ENCODE measurements around the gene AAK1. TPM values are rescaled to one million over a fixed set of nuclear protein-coding genes. Genes with fewer than 3 reads are reported as not detected.

AAK1 gene
- polyA plus RNA-seq, 1 donor (not counting 4 experiments of a cell fraction or from before 2014, with no cell fraction given), result 12.3 TPM

DNA sequence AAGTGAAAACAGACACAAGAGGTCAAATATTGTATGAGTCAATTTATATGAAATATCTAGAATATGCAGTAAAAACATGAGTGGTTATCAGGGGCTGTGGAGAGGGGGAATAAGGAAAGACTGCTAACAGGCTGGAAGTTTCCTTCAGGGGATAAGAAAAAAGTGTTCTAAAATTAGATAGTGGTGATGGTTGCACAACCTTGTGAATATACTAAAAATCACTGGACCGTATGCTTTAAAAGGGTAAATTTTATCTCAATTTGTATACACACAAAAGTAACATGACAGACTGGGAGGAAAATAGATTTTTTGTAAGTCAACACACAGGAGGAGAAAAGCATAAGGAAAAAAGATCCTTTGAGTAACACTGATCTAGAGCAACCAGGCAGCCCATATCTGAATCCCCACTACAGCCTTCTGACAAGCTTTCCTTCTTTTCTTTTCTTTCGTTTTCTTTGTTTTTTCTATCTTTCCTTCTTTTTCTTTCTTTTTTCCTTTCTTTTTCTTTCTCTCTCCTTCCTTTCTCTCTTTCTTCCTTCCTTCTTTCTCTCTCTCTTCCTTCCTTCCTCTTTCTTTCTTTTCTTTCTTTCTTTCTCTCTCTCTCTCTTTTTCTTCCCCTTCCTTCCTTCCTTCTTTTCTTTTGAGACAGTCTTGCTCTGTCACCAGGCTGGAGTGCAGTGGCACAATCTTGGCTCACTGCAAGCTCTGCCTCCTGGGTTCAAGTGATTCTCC is 95.4 kb downstream of the AAK1 start:
- no peak for FAIRE-seq

DNA sequence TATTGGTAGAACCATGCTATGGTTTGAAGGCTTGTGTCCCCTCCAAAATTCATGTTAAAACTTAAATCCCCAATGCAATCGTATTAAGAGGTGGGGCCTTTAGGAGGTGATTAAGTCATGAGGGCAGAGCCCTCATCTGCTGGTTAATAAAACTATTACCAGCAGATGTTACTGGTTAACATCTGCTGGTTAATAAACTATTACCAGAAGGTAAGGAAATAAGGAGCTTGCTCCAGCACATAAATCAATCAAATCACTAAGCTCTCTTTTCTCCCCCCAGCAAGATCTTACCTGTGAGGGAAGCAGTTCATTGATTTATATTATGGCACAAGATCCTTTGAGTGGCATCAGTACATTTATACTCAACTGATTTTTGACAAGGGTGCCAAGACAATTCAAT is 96.9 kb downstream of the AAK1 start:
- no peaks in the 10 kb centered on the region for H3K9me1 ChIP-seq (ENCODE audit: control insufficient read depth, extremely low read depth, insufficient read depth, low read length)
- no peaks in the 10 kb centered on the region for H3K9me3 ChIP-seq (ENCODE audit: control insufficient read depth, low read depth, low read length)
- H2AFZ ChIP-seq (ENCODE audit: control insufficient read depth, low read length), result no peak overlapping the region
- no peaks in the 10 kb centered on the region for H3K27me3 ChIP-seq (ENCODE audit: control insufficient read depth, extremely low read depth, insufficient read depth, low read length)
- TF ChIP-seq, protein P1, sequence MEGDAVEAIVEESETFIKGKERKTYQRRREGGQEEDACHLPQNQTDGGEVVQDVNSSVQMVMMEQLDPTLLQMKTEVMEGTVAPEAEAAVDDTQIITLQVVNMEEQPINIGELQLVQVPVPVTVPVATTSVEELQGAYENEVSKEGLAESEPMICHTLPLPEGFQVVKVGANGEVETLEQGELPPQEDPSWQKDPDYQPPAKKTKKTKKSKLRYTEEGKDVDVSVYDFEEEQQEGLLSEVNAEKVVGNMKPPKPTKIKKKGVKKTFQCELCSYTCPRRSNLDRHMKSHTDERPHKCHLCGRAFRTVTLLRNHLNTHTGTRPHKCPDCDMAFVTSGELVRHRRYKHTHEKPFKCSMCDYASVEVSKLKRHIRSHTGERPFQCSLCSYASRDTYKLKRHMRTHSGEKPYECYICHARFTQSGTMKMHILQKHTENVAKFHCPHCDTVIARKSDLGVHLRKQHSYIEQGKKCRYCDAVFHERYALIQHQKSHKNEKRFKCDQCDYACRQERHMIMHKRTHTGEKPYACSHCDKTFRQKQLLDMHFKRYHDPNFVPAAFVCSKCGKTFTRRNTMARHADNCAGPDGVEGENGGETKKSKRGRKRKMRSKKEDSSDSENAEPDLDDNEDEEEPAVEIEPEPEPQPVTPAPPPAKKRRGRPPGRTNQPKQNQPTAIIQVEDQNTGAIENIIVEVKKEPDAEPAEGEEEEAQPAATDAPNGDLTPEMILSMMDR (optimal IDR thresholded peaks at IDR 0.05 in 1 of 3, IDR thresholded peaks at IDR 0.05 in 1 of 3, conservative IDR thresholded peaks at IDR 0.05 in 1 of 3; ENCODE audit: extremely low read depth in 1 of 3, insufficient read depth in 2 of 3, low read length in 3 of 3), result no peak
- peaks cover 4 to 7% of the 10 kb centered on the region in 2 experiments for H3K36me3 ChIP-seq (ENCODE audit: control insufficient read depth in 2 of 2, extremely low read depth in 1 of 2, insufficient read depth in 2 of 2, low read length in 2 of 2)
- H4K20me1 ChIP-seq (ENCODE audit: control insufficient read depth, extremely low read depth, insufficient read depth, low read length), result no peaks in the 10 kb centered on the region
- H3K27ac ChIP-seq (ENCODE audit: control insufficient read depth, insufficient read depth, low read length), result no peak overlapping the region
- dilution Hi-C loops (cut with MboI; ENCODE audit: extremely low pct_ligation_motif_present, low sequenced_read_pairs), result no loop called here
- DNase-seq (ENCODE audit: low read depth, low spot score), result no peak
- H3K4me1 ChIP-seq (ENCODE audit: control insufficient read depth, extremely low read depth, insufficient read depth, low read length), result peaks cover 14% of the 10 kb centered on the region
- no peak for FAIRE-seq
- H3K79me2 ChIP-seq (ENCODE audit: control insufficient read depth, insufficient read depth, low read length), result peaks cover 8% of the 10 kb centered on the region
- H3K4me3 ChIP-seq (ENCODE audit: control insufficient read depth in 2 of 3, extremely low read depth in 1 of 3, insufficient read depth in 2 of 3, low read depth in 1 of 3, low read length in 3 of 3), result no peak overlapping the region
- no peak overlapping the region for H3K9ac ChIP-seq (ENCODE audit: control insufficient read depth, extremely low read depth, insufficient read depth, low read length)
- no peak overlapping the region for H3K4me2 ChIP-seq (ENCODE audit: control insufficient read depth, extremely low read depth, insufficient read depth, low read depth, low read length)

More for the DNA sequence above, 95.4 kb downstream of the AAK1 start:
- Histone ChIP-seq H4K20me1 (ENCODE audit: control insufficient read depth, extremely low read depth, insufficient read depth, low read length) (no peaks in the 10 kb centered on the region), H3K36me3 (ENCODE audit: control insufficient read depth in 2 of 2, extremely low read depth in 1 of 2, insufficient read depth in 2 of 2, low read length in 2 of 2) (peaks cover 2 to 7% of the 10 kb centered on the region in 2 experiments), H3K9me3 (ENCODE audit: control insufficient read depth, low read depth, low read length) (no peaks in the 10 kb centered on the region), H3K79me2 (ENCODE audit: control insufficient read depth, insufficient read depth, low read length) (peaks cover 8% of the 10 kb centered on the region), H3K9me1 (ENCODE audit: control insufficient read depth, extremely low read depth, insufficient read depth, low read length) (no peaks in the 10 kb centered on the region), H3K4me2 (ENCODE audit: control insufficient read depth, extremely low read depth, insufficient read depth, low read depth, low read length) (no peak overlapping the region), H3K27ac (ENCODE audit: control insufficient read depth, insufficient read depth, low read length) (no peak overlapping the region), H3K27me3 (ENCODE audit: control insufficient read depth, extremely low read depth, insufficient read depth, low read length) (no peaks in the 10 kb centered on the region), H3K4me1 (ENCODE audit: control insufficient read depth, extremely low read depth, insufficient read depth, low read length) (peaks cover 14% of the 10 kb centered on the region), H2AFZ (ENCODE audit: control insufficient read depth, low read length) (no peak overlapping the region), H3K9ac (ENCODE audit: control insufficient read depth, extremely low read depth, insufficient read depth, low read length) (no peak overlapping the region), H3K4me3 (ENCODE audit: control insufficient read depth in 2 of 3, extremely low read depth in 1 of 3, insufficient read depth in 2 of 3, low read depth in 1 of 3, low read length in 3 of 3) (no peak overlapping the region)
- TF ChIP-seq EZH2 (IDR thresholded peaks at IDR 0.05; ENCODE audit: low read length), result no peak
- TF ChIP-seq, protein P1 (optimal IDR thresholded peaks at IDR 0.05 in 1 of 3, IDR thresholded peaks at IDR 0.05 in 1 of 3, conservative IDR thresholded peaks at IDR 0.05 in 1 of 3; ENCODE audit: extremely low read depth in 1 of 3, insufficient read depth in 2 of 3, low read length in 3 of 3), result no peak
- DNase-seq (ENCODE audit: low read depth, low spot score), result no peak
- dilution Hi-C loops (cut with MboI; ENCODE audit: extremely low pct_ligation_motif_present, low sequenced_read_pairs), result no loop called here

Data from keratinocyte (primary cell).